Activated naive CD8-positive, alpha-beta T cell treated with anti-CD3 and anti-CD28 coated beads, Interleukin-2, amount 50 U/mL, for 16 hours (primary cell): ENCODE results near the gene CFDP1.

Experiments used
- DNase-seq: peaks from one replicate; pipeline ENCODE4 v3.0.0-alpha.2; 2020; ENCODE audit warnings: low read depth, low spot score

The CFDP1 gene

DNA sequence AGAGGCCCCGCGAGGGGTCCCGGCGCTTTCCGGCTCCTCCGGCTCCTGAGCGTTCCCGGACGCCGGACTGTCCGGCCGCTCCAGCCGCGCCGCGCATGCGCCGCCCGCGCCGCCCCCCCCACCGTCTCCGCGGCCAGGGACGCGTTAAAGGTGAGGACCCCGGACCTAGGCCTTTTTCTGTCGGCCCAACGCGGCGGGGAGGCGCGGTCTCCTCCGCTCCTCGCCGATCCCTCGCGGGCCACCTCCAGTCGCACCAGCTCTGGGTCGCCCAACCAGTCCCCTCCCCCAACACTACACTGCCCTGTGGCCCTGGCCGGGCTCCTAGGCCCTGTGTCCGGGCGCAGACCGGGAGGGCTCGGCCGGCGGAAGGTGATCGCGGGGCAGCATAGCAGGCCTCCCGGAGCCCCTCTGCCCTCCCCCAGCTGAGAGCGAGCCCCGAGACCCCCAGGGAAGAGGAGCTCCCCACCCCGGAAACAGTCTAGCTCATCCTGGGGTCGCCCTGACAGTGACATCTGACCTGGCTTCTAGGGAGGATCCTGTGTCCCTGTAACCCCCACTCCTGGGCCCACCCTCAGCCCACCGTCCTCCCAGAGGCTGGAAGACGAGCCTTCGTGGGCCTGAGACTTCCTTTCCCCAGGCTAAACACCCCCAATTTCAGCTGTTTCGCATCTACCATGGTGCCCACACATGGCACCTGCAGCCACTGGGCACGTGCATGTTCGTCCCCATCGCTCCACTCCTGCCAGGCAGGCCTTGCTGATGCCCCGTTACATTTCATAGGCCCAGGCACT is 167.2 kb downstream of the CFDP1 start:
- no peak for DNase-seq

DNA sequence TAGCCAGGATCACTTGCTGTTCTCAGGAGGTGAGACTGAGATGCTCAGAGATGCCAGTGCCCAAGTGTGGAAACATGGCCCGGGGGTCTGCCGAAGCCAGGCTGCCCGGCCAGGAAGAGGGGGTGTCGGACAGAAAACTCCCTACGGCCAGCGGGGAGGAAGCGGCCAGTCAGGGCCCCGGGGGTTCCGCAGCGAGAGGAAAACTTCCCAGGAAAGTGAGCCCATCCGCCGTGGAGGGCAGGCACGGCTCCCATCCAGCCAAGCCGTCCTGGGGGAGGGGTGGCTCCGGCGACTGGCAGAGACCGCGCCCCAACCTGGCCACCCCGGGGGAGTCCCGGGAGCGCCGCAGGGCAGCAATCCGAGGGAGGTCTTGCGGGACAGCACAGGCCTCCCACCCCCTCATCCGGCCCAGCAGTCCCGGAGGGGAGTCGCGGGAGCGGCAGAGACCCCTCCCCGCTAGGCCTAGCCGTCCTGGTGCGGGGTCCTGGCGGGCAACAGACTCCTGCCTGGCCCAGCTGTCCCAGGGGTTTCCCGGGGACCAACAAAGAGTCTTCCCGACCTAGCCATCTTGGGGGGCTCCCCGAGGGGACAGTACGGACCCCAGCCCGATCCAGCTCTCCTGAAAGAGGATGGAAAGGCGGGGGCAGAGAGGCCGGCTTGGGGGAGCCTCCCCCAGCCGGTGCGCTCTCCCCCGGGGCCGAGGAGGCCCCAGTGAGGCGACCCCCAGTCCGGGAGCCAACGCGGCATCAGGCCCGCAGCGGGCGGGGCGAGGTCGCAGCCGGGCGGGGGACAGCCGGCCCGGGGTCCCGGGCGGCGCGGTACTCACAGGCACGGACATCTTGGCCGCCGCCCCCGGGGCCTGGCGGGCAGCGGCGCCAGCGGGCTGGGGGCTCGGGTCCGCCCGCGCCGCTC is 168.0 kb downstream of the CFDP1 start:
- DNase-seq: no peak

DNA sequence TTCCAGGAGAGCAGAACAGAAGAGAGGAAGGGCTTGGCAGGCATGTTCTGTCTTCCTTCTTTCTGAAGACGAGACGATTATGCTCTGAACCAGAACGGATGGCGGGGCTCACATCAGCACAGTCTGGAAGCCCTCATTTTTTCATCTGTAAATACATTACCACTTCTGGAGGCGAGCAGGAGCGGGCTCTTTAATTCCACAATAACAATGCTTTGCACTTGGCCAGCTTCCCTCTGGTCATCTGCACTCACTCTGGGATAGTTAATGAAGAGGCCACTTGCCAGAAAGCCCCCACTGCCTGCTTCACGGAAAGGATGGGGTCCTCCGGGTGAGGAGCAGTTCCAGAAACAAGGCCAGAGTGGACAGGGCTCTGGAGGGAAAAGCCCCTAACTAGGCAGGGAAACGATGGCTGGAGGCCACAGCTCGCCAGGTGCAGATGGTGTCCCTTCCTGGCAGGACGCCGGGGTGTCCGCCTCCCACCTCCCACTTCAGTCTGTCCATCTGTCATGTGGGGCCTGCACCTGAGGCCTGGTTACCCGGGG is 168.8 kb downstream of the CFDP1 start:
- DNase-seq: no peak

DNA sequence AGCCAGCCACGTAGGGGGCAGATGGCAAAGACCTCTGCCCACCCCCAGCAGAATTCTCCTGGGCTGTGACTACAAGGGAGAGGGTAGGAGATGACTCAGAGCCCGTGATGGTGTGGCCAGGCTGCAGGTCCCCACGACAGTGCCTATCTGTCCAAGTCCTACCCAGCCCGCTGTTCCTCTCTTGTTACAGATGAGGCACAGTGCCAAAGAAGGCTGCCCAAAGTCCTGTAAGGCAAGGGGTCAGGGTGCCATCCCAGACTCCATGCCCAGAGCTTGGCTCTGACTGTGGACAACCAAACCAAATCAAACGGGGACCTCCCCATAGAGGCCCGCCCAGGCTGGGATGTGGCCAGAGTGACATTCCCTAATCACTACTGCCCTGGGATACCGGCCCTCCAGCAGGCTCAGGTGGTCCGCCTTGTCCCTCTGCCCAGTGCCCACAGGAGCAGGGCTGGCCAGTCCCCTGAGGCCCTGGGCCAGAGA is 169.3 kb downstream of the CFDP1 start:
- no peak for DNase-seq

DNA sequence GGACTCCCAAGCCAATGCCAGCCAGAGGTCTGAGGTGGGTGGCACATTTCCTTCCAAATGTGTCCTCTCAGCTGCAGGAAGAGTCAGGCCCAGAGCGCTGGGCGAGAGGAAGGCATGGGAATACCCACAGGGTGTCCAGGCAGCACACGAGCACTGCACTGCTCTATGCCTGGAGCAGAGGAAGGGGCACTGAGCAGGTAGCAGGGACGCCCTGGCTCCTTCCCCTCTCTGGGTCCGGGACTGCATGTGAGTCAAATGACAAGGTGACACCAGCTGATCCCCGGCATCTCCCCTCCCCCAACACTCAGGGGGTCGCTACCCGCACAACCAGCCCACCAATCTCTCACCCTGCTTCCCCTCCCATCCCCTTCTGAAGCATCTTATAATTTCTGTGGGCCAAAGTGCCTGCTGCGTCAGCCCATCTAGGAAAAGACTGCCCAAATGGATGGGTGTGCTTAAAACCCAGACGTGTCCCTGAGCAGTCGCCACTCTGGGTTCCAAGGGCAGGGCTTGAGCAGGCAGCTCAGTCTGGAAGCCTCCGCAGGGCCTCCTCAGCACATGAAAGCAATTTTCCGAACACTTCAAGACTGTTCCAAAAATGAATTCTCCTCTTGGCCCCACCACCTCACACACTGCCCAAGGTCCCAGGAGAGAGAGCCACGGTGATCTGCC is 169.9 kb downstream of the CFDP1 start:
- no peak for DNase-seq

DNA sequence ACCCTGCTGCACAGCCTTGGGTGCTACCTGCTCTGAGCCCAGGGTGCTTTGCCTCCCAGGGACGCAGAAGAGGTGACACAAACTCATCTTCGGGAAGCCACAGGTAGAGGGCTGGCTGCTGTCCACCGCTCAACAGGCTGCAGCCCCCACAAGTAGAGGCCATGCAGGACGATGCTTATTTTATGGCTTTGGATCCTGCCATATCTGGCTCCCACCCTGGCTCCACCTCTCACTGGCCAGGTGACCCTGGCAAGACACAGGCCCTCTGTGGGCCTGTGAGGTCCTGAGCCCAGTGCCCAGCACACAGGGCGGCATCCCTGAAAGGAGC is 170.5 kb downstream of the CFDP1 start:
- DNase-seq: no peak

DNA sequence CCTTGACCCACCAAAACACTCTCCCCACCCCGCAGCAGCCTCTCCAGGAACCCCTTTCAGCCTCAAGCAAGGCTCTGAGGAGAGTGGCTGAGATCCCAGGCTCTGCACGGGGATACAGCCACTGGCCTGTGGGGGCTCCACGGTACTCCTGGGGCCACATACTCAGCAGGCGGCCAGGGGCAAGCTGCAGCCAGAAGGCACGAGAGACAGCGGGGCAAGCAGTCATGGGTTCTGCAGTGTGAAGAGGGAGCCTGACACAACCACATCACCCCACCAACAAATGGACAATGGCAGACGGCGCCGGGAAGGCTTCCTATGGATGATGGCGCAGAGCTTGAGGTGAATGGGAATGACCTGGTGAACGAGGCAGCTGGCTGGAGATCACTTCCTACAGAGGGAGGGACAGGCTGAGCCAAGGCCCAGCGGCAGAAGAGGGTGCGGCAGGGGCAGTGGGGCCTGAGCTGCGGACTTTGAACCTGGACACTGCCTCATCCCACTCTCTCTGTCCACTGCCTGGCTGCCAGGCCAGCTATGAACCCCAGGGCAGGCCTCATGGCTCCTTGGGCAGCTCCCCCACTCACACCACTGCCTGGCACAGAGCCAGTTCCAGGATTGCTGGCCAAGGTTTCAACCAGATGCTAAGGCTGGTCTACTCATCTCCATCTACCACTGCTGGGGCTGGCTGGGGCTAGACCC is 171.1 kb downstream of the CFDP1 start:
- DNase-seq: no peak

DNA sequence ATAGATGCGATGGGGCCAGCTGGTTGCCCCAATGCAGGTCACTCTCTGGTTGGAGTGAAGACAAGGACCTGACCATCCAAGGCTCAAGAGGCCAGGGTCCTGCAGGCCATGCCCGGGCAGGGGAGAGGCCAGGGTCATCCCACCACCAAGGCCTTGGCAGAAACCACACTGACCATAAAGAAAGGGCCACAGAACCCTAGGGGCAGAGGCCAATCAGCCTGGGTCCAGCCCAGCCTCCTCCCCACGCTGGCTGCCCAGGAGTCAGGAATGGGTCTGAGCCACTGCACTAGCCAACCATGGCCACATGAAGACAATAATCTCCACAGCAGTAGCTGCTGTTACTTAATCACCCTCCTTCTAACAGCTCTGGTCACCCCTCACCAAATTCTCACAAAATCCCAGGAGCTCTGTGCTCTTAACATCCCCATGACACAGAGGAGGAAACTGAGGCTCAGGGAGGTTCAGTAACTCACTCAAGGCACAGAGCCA is 171.7 kb downstream of the CFDP1 start:
- no peak for DNase-seq

DNA sequence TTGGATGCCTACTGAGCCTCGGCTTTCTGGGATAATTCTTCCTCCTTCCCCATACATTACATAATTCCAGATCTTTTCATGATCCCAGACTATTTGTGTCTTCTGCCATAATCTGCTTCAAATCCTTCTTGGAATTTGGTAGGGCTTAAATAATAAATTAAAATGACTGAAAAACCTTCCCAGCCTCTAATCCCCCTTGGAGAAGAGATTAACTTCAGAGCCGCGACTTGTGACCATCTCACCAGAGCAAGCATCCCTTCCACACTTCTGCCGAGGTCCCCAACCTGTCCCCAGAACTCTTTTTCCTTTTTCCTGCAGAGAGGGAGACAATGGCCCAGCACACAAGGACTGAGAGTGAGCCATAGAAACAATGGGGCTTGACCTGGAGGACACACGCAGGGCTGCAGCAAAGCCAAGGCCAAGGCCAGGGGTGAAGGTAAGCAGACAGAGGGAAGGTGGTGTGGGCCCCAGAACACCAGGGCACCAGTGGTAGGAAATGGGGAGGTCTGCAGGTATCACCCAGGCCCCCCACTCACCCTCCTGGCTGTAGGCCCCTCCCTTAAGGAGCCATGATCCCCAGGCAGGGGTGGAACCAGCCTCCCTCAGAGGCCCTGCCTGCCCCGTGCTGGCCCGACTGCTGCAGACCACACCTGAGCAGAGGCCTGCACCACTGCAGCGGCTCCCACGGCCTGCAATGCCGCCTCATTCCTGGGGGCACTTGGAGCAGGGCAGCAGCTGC is 172.3 kb downstream of the CFDP1 start:
- no peak for DNase-seq

DNA sequence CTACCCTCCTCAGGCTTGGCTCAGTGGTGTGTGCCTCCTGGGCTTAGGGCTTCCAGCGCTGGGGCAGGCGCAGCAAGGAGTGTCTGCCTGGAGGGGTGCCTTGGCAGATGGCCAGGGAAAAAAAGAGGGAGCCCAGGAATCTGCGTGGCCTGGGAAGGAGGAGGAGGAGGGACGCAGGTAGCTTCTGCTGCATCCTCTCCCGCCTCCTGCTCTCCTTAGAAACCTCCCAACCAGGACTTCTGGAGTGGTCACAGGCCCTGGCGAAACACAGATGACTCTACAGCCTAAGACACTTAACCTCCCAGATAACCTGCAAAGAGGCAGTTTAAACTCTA is 174.5 kb downstream of the CFDP1 start:
- no peak for DNase-seq

DNA sequence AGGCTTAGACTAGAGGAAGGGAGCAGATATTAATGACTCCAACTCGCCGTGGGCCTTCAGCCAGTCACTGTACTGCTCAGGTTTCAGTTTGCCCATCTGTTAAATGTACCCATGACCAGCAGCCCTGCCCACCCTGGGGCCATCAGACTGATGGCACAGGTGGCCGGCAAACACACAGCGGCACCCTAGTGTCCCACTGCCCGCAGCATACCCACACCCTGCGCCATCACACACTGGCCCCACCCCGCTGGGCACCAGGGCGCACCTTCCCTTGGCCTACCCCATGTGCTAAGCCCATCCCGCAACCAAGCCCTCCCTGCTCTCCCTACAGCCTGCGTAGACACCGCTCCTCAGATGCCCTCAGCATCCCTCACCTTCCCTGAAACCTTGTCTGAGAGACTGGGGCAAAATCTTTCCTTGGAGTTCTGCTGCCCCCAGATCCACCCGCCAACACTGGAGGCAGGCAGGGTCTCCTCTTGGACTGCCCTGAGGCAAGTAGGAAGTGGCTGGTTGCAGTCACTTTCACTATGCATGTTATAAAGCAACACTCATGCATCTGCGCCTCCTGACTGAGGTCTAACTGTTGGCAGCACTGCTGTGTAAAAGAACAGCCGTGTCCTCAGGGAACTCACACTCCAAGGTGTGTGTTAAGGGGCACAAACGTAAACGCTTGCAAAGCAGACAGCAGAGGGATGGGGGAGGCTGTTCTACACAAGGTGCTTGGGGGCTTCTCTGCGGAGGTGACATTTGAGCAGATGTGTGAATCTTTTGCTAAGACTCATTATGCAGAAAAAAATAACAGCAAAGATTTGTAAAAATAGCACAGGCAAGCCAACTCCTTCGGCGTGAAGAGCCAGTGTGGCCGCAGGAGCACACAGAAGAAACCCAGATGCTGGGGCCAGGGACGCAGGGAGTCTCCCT is 175.2 kb downstream of the CFDP1 start:
- DNase-seq: no peak

DNA sequence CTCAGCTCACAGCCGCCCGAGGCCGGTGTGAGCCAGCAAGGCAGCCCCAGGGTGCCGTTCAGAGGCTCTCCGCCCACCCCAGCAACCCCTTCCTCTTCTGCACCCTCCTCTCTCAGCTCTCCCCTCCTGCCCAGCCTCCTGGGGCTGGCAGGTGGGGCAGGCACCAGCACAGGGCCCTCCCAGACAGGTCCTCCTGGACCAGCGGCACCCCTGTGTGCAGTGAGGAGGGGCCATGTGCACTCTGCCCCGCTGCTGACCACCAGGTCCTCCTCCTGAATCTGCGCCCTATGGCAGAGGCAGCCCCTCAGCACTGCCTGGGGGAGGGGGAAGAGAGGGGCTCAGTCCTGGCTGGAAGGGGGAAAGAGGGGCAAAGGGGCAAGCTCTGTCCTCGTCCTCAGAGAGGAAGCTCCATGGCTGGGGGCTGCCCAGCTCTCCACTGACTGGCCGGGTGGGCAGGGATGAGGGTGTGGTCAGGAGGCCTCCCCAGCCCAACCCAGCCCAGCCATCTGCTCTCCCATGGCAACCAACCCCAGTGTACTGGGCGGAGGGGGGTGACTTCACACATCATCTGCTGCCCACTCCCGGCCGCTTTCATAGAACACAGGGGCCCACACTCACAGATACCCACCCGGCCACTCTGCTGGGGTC is 176.5 kb downstream of the CFDP1 start:
- DNase-seq: no peak

DNA sequence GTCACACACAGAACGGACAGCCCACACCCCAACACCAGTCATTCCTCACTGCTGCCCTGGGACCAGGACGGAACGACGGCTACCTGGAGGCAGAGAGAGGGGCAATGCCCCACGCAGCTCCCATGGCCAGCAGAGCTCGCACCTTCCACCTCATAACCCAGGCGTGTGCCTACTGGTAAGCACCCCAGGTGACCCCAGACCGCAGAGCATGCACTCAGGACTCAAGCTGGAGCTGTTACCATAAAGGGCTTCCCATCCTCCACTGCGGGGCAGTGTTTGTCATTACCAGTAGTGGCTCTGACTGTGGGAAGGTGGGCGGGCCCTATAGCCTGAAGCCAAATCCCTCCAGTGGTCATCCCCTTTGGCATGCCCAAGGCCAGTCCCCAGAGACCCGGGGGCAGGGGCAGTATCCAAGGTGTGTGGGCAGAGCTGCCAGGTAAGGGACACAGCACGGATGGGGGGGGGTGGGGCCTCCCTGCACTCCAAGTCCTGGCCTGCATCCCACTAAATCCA is 177.2 kb downstream of the CFDP1 start:
- no peak for DNase-seq

DNA sequence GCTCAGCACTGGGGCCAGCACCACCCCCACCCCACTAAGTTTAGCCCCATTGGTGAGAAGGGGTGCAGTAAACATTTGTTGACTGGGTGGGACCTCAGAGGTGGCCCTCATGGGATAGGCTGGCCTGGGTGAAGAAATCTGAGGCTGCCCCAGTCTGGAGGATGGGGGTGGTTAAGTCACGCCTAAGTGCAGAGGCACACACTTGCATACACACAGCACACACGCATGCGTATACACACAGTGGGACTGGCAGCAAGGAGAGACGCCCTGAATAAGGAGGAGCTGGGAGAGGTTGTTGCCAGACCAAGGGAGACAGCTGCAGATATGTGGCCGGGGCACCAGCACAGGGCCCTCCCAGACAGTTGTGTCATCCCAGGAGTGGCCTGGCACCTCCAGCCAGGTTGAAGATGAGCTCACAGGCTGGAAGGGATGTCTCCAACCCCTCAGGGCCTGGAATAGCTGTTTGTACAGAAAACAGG is 178.9 kb downstream of the CFDP1 start:
- DNase-seq: no peak

DNA sequence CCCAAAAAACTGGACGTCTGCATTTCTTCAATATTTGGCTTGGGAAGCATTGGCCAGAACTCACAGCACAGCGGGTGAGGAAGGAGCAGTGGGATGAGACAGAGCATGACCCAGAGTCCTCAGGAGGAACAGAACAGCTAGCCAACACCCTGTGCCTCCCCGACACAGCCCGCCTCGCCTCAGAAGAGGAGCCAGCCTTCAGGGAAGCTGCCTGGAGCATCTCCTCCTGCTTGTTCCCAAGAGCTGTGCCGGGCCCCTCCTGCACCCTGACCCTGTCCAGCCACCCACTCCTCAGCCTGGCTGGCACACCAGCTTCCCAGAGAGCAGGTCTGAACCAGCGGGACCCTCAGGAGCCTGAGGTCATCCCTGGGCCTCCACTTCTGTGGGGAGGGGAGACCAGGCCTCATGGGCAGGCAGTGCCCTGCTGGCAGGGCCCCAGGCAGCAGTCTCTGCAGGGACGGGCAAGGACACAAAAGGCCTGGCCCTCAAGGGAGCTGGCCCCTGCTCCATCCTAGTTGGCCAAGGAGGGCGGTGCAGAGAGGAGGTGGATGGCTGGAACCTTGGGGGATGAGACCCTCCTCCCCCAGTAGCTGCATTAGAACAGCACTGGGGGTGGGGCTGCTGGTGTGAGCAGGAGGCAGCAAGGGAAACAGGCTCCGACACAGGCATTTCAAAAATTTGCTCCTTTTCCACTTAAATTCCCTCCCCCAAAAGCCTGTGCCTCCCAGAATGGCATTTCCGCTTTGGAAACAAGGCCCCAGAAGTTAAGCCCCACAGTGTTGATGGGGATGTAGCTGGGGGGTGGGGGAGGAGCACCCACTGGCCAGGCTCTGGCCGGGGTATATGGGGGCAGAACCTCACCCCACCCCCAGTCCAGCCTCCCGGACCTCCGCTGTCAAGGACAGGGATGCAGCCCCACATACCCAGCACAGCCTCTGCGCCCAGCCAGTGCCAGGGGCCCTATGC is 180.1 kb downstream of the CFDP1 start:
- DNase-seq: no peak

DNA sequence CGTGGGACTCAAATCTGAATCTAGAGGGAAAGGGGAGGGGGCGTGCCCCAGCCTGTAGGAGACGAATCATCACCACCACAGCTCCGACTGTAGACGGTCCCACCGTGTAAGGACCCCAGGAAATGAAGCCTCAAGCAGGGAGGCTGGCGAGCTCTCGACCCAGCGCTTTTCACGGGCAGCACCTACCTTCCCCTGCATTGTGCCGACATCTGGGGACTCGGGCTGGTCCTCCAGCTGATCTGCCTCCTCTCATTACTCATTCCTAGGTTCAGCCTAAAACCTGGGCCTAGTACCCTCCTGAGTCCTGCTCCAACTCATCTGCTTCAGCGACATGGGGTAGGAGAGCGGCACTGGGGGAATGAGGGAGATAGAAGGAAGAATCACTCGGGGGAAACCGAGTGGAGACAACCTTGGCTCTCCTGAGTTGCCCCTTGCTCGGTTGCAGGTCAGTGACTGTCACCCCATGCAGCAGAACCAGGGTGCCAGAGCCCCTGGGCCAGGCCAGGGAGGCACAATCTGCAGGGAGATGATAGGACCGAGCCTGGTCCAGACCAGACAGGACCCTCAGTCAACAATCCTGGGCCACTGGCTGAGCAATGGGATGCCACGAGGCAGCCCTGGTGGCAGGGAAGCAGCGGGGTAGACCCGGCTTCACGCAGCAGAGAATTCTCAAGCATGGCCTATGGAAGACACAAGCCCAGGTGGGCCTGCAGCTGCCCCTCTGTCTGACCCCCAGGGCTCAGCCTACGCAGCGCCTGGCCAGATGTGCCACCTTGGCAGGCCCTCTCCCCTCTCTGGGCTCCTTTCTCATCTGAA is 181.0 kb downstream of the CFDP1 start:
- DNase-seq: no peak
